ENCODE measurements around the gene LCK. TPM values are rescaled to one million over a fixed set of nuclear protein-coding genes. Genes with fewer than 3 reads are reported as not detected.
"Not testable (repeated sequence)": the region's sequence is repeated elsewhere in the genome, so short reads cannot be mapped to it uniquely, and the experiment has no call there.

The LCK gene
- total RNA-seq, 1 experiment from 2014 or later, result 0.57 TPM

- Histone ChIP-seq H3K4me3 (ENCODE audit: low read depth in 2 of 2, low read length in 2 of 2) (no peak overlapping the region), H3K27ac (ENCODE audit: low read length) (no peak overlapping the region), H3K9me3 (ENCODE audit: control insufficient read depth, insufficient read depth, low read depth, low read length) (no peaks in the 10 kb centered on the region), H3K27me3 (ENCODE audit: control insufficient read depth, insufficient read depth, low read length) (no peaks in the 10 kb centered on the region), H3K36me3 (ENCODE audit: control insufficient read depth, insufficient read depth, low read length) (no peaks in the 10 kb centered on the region), H3K4me1 (ENCODE audit: control insufficient read depth, insufficient read depth, low read length) (no peaks in the 10 kb centered on the region)
- no TSS peak for BruUV-seq (replicated peaks)
- ChIA-PET POLR2A (interaction anchor here (0.5 kb wide), 1 partner anchor 25 kb away, joined by 4 read pairs; no protein-coding TSS in a partner anchor), CTCF (no interaction called here)
- in situ Hi-C loops (cut with HindIII; ENCODE audit: low pct_unique_long_range_greater_than_20kb, low sequenced_read_pairs) (no loop called here), intact Hi-C loops (cut with micrococcal nuclease; ENCODE audit: unreplicated experiment) (no loop called here)
- TF ChIP-seq SIN3A (IDR thresholded peaks at IDR 0.05; ENCODE audit: borderline replicate concordance, insufficient read depth, low read depth, low read length) (no peak), POLR2AphosphoS5 (IDR thresholded peaks at IDR 0.05; ENCODE audit: low read depth, low read length) (no peak), TCF7L2 (IDR thresholded peaks at IDR 0.05; ENCODE audit: low read depth, low read length) (no peak), REST (IDR thresholded peaks at IDR 0.05; ENCODE audit: insufficient read depth in 1 of 2, low read depth in 2 of 2, low read length in 1 of 2) (no peak)
- TF ChIP-seq, protein P1, sequence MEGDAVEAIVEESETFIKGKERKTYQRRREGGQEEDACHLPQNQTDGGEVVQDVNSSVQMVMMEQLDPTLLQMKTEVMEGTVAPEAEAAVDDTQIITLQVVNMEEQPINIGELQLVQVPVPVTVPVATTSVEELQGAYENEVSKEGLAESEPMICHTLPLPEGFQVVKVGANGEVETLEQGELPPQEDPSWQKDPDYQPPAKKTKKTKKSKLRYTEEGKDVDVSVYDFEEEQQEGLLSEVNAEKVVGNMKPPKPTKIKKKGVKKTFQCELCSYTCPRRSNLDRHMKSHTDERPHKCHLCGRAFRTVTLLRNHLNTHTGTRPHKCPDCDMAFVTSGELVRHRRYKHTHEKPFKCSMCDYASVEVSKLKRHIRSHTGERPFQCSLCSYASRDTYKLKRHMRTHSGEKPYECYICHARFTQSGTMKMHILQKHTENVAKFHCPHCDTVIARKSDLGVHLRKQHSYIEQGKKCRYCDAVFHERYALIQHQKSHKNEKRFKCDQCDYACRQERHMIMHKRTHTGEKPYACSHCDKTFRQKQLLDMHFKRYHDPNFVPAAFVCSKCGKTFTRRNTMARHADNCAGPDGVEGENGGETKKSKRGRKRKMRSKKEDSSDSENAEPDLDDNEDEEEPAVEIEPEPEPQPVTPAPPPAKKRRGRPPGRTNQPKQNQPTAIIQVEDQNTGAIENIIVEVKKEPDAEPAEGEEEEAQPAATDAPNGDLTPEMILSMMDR (IDR thresholded peaks at IDR 0.05), result no peak
- ATAC-seq, result no peak
- no peak for DNase-seq (ENCODE audit: low read depth, low spot score)
Measured at GRCh38 chr1:32256473-32257226, 5.6 kb downstream of the LCK start.

DNA sequence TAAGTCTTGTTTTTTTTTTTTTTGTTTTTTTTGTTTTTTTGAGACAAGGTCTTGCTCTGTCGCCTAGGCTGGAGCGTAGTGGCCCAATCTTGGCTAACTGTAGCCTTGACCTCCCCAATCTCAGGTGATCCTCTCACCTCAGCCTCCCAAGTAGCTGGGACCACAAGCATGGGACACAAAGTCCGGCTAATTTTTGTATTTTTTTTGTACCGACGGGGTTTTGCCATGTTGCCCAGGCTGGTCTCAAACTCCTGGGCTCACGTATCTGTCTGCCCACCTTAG, 6.1 kb downstream of the LCK start:
- H3K36me3 ChIP-seq (ENCODE audit: control insufficient read depth, insufficient read depth, low read length), result no peaks in the 10 kb centered on the region
- ChIA-PET POLR2A (interaction anchor here (0.5 kb wide), 1 partner anchor 26 kb away, joined by 4 read pairs; no protein-coding TSS in a partner anchor), CTCF (no interaction called here)
- in situ Hi-C loops (cut with HindIII; ENCODE audit: low pct_unique_long_range_greater_than_20kb, low sequenced_read_pairs) (no loop called here), intact Hi-C loops (cut with micrococcal nuclease; ENCODE audit: unreplicated experiment) (no loop called here)
- no peak overlapping the region for H3K4me3 ChIP-seq (ENCODE audit: low read depth in 2 of 2, low read length in 2 of 2)
- H3K27ac ChIP-seq (ENCODE audit: low read length), result no peak overlapping the region
- TF ChIP-seq TCF7L2 (IDR thresholded peaks at IDR 0.05; ENCODE audit: low read depth, low read length), result no peak
- no peak for TF ChIP-seq POLR2AphosphoS5 (IDR thresholded peaks at IDR 0.05; ENCODE audit: low read depth, low read length)
- TF ChIP-seq, protein P1 (IDR thresholded peaks at IDR 0.05), result no peak
- TF ChIP-seq SIN3A (IDR thresholded peaks at IDR 0.05; ENCODE audit: borderline replicate concordance, insufficient read depth, low read depth, low read length), result no peak
- TF ChIP-seq REST (IDR thresholded peaks at IDR 0.05; ENCODE audit: insufficient read depth in 1 of 2, low read depth in 2 of 2, low read length in 1 of 2), result no peak
- BruUV-seq (replicated peaks), result no TSS peak
- no peaks in the 10 kb centered on the region for H3K4me1 ChIP-seq (ENCODE audit: control insufficient read depth, insufficient read depth, low read length)
- ATAC-seq, result no peak
- no peaks in the 10 kb centered on the region for H3K27me3 ChIP-seq (ENCODE audit: control insufficient read depth, insufficient read depth, low read length)
- H3K9me3 ChIP-seq (ENCODE audit: control insufficient read depth, insufficient read depth, low read depth, low read length), result no peaks in the 10 kb centered on the region
- DNase-seq (ENCODE audit: low read depth, low spot score), result no peak

DNA sequence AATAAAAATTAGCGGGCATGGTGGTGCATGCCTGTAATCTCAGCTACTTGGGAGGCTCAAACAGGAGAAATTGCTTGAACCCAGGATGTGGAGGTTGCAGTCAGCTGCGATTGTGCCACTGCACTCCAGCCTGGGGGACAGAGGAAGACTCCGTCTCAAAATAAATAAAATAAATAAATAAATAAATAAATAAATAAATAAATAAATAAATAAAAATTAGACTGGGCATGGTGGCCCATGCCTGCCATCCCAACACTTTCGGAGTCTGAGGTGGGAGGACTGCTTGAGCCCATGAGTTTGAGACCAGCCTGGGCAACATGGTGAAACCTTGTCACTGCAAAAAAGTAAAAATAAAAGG, 12.2 kb downstream of the LCK start:
- POLR2A ChIA-PET; H3K4me1 ChIP-seq (ENCODE audit: control insufficient read depth, insufficient read depth, low read length); H3K36me3 ChIP-seq (ENCODE audit: control insufficient read depth, insufficient read depth, low read length); intact Hi-C loops (cut with micrococcal nuclease; ENCODE audit: unreplicated experiment); in situ Hi-C loops (cut with HindIII; ENCODE audit: low pct_unique_long_range_greater_than_20kb, low sequenced_read_pairs); H3K27ac ChIP-seq (ENCODE audit: low read length); H3K4me3 ChIP-seq (ENCODE audit: low read depth in 2 of 2, low read length in 2 of 2); DNase-seq (ENCODE audit: low read depth, low spot score); CTCF ChIA-PET; ATAC-seq; H3K9me3 ChIP-seq (ENCODE audit: control insufficient read depth, insufficient read depth, low read depth, low read length); BruUV-seq (replicated peaks); H3K27me3 ChIP-seq (ENCODE audit: control insufficient read depth, insufficient read depth, low read length): not testable (repeated sequence)

All from Panc1 (cell line).